Stimulated activated CD4-positive, alpha-beta T cell treated with anti-CD3 and anti-CD28 coated beads, Interleukin-1b, Interleukin-23, amount 100 ng/mL, for 1 hour (primary cell): ENCODE measurements around the gene USP10.

ENCODE experiments used
- DNase-seq, 2 donors: peaks; one replicate each; pipeline ENCODE4 v3.0.0-alpha.2; 2020; ENCODE audit warnings: low read depth in 2 of 2

The USP10 gene

GRCh38 chr16:84800158-84800978, 100.6 kb downstream of the USP10 start:
- DNase-seq = no peak

DNA sequence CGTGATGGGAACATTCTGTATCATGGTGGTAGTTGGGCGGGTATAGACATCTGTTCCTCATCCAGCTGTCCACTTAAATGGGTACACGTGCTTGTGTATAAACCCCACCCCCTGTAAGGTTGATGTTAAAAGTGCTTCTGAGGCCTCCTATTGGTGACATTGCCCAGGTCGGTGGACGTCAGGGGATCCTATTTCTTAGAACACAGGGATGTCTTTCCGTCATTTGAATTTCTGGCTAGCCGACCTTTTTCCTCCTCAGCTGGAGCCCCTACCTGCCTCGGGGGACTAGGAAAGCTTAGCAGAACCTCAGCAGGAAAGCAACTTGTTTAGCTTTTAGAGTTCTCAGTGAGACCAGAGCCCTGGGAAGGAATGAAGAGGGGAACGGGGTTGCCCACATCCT, 103.3 kb downstream of the USP10 start:
- DNase-seq = no peak

DNA sequence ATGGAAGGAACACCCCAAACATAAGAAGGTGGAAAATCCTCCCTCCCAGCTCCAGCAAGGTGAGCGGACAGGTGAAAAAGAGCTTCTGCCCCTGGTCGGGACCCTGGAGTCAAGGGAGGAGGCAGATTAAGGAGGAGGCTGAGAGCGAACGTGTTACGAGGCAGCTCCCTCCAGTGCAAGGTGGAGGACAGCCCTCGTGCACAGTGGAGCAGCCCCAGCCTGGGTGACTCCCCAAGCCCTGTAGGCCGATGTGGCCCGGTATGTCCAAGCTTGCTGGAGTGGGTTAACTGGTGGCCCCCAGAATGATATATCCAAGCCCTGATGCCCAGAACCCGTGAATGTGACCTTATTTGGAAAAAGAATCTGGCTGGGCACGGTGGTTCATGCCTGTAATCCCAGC, 104.5 kb downstream of the USP10 start:
- no peak for DNase-seq

DNA sequence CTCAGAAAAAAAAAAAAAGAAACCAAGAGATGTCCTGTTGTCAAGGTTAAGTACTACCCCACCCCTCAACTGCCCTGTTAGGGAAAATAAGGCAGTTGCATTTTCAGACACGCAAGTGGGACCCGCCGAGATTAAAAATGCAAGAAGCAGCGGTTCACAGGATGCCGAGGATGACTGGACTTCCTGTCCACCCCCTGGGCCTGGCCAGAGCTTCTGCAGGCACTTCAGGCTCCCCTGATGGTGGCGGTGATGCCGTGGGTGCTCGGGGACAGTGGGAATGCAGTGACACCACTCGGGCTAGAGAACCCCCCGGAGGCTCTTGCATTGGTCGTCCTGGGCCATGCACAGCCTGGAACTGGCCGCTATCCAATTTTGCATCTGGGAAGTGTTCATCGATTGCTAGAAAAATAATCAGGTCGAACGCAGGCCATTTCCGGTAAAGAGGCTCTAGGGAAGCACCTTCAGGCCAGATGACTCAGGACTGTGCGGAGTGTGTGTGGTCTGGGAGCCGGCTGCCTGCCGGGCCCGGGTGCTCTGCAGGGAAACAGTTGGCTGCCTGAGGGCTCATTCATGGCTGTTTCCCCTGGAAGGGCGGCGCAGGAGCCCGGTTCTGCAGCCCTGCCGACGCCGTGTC, 106.6 kb downstream of the USP10 start:
- DNase-seq = no peak

DNA sequence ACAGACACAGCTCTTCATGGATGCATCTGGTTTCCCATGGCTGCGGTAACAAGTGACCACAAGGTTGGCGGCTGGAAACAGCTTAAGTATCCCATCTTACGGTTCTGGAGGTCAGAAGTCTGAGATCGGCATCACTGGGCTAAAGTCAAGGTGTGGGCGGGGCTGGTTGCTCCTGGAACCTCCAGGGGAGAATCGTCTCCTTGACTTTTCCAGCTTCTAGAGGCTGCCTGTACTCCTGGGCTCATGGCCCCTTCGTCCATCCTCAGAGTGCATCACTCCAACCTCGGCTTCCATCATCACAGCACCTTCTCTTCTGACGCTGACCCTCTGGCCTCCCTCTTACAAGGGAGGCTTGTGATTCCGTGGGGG, 107.1 kb downstream of the USP10 start:
- no peak for DNase-seq

- no peak for DNase-seq
Measured at GRCh38 chr16:84807776-84808175, 108.0 kb downstream of the USP10 start.

- no peak for DNase-seq
Measured at GRCh38 chr16:84808826-84809225, 109.0 kb downstream of the USP10 start.

DNA sequence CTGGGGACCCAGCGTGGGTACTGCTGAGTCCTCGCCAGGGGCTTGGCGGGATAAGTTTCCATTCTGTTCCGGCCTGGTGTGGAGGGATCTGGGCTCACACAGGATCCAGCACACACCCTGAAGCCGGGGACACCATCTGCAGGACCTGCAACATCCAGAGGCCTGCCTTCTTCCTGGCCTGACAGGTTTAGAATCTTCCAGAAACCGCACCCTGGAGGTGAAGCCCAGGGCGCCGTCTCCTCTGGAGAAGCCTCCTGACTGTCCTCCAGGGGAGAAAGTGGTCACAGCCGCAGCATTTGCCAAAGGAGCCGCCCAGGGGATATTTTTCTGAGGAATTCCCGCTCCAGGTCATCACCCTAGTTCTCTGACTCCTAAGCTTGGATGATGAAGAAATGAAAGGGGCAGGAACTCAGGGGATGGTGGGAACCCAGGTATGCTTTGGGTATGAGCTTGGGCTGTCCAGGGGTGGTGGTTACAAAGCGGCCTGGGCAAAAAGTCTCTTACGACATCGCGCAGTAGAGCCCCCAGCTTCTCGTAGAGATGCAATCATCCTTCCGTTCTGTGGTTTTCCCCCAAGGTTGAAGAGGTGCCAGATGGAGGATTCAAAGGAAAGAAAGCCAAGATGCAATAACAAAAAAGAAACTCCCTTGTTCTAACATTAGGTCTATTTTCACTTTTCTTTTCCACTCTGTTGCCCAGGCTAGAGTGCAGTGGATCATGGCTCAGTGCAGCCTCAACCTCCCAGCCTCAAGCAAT, 110.9 kb downstream of the USP10 start:
- DNase-seq = no peak

DNA sequence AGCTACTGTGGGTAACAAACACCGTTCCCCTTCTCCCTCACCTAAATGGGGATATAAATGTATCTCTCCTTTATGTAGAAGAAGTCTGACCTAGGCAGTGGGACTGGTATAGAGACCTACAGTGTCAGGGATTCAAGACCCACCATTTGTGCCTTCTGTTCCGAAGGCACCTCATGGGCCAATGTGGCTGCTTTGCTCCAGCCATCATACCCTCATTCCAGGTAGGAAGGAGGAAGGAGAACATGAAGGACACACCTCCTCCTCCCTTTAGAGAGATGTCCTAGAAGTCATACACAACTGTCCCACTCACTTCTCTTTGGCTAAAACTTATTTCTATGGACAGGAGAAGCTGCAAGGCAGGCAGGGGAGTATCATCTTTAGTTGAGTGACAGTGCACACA, 111.7 kb downstream of the USP10 start:
- no peak for DNase-seq

- DNase-seq = no peak
Measured at GRCh38 chr16:84813141-84813934, 113.5 kb downstream of the USP10 start.

DNA sequence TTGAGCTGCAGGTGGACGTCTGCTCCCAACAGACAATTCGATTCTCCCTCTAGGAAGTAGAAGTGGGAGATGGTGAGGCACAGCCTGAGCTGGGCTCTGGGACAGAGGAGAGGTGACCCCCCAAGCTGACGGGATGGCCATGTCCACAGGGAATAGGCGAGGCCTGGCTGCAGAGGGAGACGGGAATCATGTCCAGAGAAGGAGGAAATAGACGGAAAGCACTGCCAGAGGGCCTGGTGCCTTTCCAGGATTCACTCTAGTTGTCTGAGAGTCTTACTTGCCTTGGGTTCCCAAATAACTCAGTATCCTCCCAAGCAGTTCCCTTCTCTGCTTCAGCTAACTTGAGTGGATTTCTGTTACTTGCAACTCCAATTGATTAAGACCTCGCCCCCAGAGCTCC, 115.7 kb downstream of the USP10 start:
- no peak for DNase-seq

DNA sequence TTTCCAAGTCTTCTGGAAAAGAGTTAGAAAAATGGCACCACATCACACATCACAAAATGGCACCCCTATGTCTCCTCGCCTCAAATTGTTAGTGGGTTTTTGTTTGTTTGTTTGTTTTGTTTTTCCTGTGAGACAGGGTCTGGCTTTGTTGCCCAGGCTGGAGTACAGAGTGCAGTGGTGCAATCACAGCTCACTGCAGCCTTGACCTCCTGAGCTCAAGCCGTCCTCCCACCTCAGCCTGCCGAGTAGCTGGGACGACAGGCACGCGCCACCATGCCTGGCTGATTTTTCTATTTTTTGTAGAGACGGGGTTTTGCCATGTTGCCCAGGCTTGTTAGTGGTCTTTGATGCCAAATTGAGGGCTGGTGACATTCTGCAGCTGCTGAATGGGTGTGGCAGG, 116.2 kb downstream of the USP10 start:
- no peak for DNase-seq

GRCh38 chr16:84816485-84816884, 116.7 kb downstream of the USP10 start:
- DNase-seq = no peak

DNA sequence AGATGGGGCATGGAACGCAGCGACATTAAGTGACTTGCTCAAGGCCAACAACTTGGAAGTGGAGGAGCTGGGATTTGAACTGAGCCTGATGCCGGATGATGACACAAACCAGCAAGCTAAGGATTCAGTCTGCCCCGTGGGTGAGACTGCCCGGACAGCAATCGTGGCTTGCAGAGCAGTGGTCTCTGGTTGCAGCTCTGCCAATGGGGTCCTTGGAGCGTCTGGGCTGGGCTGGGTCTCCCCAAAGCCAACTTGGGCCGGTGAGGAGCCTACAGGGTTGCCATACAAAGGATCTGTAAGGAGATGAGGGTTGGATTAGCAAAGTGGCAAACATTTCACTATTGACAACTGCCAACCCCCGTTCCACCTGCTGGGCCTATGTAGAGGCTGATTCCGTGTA, 117.4 kb downstream of the USP10 start:
- DNase-seq = no peak

DNA sequence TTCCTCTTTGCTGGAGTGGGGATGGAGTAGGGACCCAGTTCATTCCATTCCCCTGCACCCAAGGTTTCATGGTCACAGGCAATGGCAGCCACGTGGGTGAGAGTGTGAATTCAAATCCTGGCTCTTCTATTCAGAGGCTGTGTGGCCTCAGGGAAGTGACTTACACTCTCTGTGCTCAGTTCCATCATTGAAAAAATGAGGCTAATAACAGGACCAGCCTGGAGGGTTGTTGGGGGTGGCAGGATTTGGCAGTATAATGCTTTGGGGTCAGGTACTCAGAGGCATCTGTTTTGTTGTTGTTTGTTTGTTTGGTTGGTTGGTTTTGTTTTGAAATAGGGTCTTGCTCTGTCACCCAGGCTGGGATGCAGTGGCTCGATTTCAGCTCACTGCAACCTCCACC, 117.8 kb downstream of the USP10 start:
- DNase-seq = no peak

- no peak for DNase-seq
Measured at GRCh38 chr16:84818133-84818532, 118.3 kb downstream of the USP10 start.

DNA sequence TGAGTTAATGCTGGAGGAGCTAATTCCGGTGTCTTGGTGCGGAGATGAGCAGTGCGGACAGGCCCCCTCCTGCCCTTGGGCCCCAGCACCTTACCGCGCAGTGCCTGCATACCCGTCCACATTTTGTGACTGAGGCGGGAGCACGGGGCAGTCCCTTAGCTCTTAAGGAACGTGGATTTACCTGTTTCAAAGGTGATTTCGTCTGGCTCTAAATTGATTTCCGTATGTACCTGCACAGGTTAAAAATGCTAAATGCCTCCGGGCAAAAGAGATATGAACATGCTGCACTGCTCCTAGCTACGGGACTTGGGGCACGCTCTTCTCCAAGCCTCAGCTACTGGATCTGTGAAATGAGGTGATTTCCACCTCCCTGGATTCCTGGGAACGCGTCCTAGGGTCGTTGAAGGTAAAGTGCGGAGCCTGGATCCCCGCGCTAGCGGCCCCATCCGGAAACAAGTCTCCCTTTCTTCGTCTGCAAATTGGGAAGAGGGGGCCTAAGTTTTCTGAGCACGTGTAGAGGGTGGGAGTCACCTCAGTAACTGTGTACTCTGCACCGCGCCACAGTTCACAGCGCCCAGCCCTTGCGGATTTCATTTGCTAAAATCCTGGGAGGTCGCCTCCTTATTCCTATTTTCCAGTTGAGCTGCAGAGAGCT, 119.3 kb downstream of the USP10 start:
- no peak for DNase-seq

GRCh38 chr16:84819644-84820304, 120.0 kb downstream of the USP10 start, which contains the start of gene CRISPLD2:
Gene CRISPLD2 (plus strand): TSS chr16:84819985. CDS start chr16:84838496, 18,511 bp downstream.
- DNase-seq = peak; percentile 67 to 84

DNA sequence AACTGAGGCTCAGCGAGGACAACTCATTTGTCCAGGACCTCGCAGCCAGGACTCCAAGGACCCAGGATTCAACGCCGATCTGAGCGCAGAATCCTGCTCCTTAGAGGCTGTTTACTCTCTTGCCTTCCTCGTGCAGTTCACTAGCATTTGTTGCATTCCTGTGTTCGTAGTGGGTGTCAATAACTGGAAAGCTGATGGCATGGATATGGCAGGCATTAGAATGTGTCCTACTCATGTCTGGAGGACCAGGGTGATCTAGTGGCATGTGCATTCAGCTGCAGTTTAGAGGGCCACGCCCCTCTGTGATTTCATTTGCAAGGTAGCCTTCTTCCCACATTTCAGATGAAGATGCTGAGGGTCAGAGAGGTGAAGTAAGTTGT, 120.5 kb downstream of the USP10 start:
- no peak for DNase-seq

DNA sequence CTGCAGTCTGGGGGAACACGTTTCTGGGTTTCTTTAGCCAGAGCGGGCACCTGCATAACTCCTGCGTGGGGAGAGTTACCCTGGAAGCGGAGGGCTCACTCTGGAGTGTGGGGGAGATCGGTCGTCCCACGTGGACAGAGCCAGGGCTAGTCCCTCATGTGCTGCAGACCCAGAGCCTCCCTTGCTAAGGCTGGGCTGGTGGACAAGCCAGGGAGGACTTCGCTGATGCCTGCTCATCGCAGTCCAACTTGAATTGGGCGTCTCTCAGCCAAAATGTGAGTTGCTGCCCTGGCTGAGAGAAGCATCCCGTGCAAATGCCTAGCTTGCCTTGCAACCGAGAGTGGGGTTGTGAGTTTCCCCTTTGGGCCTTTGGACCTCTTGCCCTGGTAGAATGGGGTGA, 121.0 kb downstream of the USP10 start:
- DNase-seq = no peak

GRCh38 chr16:84821179-84821578, 121.4 kb downstream of the USP10 start:
- DNase-seq = no peak
